ENCODE results near the gene RXRB. TPM values are rescaled to one million over a fixed set of nuclear protein-coding genes. Genes with fewer than 3 reads are reported as not detected.

RXRB gene
- total and polyA plus RNA-seq, 2 of the 13 experiments (the other 11 are each of a cell fraction or from before 2014, with no cell fraction given) = 26.7 to 55.7 TPM

DNA sequence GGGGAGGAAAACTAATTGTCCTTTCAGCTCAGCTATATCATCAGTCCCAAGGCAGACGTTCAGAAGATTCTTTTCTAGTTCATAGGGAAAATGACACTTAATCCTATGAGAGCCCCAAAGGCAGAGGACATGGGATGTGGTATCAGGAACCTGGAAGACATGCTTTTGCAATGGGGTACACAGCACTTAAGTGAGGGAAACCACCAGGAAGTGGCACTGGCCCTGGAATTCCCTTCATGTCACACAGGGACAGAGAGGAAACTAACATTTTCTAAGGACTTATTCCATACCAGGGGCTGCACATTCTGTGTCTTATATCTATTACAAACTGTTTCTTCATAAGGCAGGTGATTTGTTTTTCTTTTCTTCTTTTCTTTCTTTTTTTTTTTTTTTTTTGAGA, 43.0 kb upstream of the RXRB start:
- H3K9ac ChIP-seq (ENCODE audit: insufficient read depth, low read depth, low read length) = no peak overlapping the region
- WGBS (ENCODE audit: low lambda C conversion rate) = 22% methylated on average over 1 of the region's 1 CpG
- no peak for ATAC-seq
- H3K79me2 ChIP-seq (ENCODE audit: insufficient read depth, low read length) = no peaks in the 10 kb centered on the region
- no peak overlapping the region for H3K4me3 ChIP-seq (replicated peaks in 1 of 3; ENCODE audit: insufficient read depth in 1 of 3, low read depth in 2 of 3, low read length in 3 of 3)
- H3K4me1 ChIP-seq (ENCODE audit: insufficient read depth, low read length) = peaks cover 6% of the 10 kb centered on the region
- BruUV-seq (replicated peaks) = no TSS peak
- no peaks in the 10 kb centered on the region for H4K20me1 ChIP-seq (ENCODE audit: insufficient read depth, low read length)
- in situ Hi-C loops (cut with HindIII; ENCODE audit: extremely low pct_ligation_motif_present, low pct_unique_long_range_greater_than_20kb) (no loop called here), intact Hi-C loops (cut with micrococcal nuclease; ENCODE audit: unreplicated experiment) (no loop called here)
- H3K27ac ChIP-seq (ENCODE audit: extremely low read length, insufficient read depth, low read length) = no peak overlapping the region
- no peak for DNase-seq (ENCODE audit: low spot score)
- H3K36me3 ChIP-seq (replicated peaks in 1 of 2; ENCODE audit: control insufficient read depth in 1 of 2, insufficient read depth in 2 of 2, low read length in 2 of 2) = no peaks in the 10 kb centered on the region
- TF ChIP-seq SNAI1 (CRISPR knock-in tag; IDR thresholded peaks at IDR 0.05; ENCODE audit: borderline replicate concordance) (no peak), SPEN (CRISPR knock-in tag; IDR thresholded peaks at IDR 0.05; ENCODE audit: low read depth) (no peak), KAT2B (IDR thresholded peaks at IDR 0.05; ENCODE audit: borderline replicate concordance, low read depth, low read length) (no peak), HDAC2 (CRISPR knock-in tag; IDR thresholded peaks at IDR 0.05) (no peak), ZNF570 (CRISPR knock-in tag; IDR thresholded peaks at IDR 0.05; ENCODE audit: borderline replicate concordance) (no peak), JUND (CRISPR knock-in tag; IDR thresholded peaks at IDR 0.05) (no peak), FOXM1 (CRISPR knock-in tag; IDR thresholded peaks at IDR 0.05) (no peak), ETV5 (CRISPR knock-in tag; IDR thresholded peaks at IDR 0.05; ENCODE audit: borderline replicate concordance) (no peak)
- CTCF ChIA-PET (ENCODE audit: low intra/inter-chr PET ratio, low total read pairs) = no interaction called here
- no peak overlapping the region for H3K4me2 ChIP-seq (ENCODE audit: low read depth, low read length)
- POLR2A ChIA-PET = no interaction called here
- H3K9me3 ChIP-seq (ENCODE audit: low read length) = no peaks in the 10 kb centered on the region
- H3K27me3 ChIP-seq (ENCODE audit: control insufficient read depth in 1 of 2, insufficient read depth in 2 of 2, low read length in 2 of 2) = peaks cover 0 to 28% of the 10 kb centered on the region in 2 experiments; a peak in 3 of 5 replicates
- no peak for FAIRE-seq
- no peak overlapping the region for H2AFZ ChIP-seq (ENCODE audit: low read length)

DNA sequence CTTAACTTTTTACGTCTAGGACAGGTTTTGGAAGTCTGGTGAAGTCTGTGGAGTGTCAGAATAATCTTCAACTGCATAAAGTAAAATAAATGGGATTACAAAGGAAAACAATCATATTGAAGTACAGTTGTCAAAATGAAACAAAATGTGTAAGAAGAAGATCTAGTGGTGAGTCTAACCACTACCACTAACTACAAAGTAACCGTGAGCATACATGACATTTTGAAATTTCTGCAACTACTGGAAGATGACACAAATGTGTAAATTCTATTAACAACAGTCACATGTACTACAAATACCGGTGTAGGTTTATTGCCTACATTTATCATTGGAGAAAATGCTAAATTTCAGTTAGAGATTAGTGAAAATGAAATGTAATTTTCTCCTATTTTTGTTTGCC, 41.5 kb upstream of the RXRB start:
- ChIA-PET CTCF (ENCODE audit: low intra/inter-chr PET ratio, low total read pairs) (no interaction called here), POLR2A (no interaction called here)
- no peaks in the 10 kb centered on the region for H3K4me1 ChIP-seq (ENCODE audit: insufficient read depth, low read length)
- H3K79me2 ChIP-seq (ENCODE audit: insufficient read depth, low read length) = no peaks in the 10 kb centered on the region
- in situ Hi-C loops (cut with HindIII; ENCODE audit: extremely low pct_ligation_motif_present, low pct_unique_long_range_greater_than_20kb) (no loop called here), intact Hi-C loops (cut with micrococcal nuclease; ENCODE audit: unreplicated experiment) (no loop called here)
- DNase-seq (ENCODE audit: low spot score) (no peak), ATAC-seq (no peak), FAIRE-seq (no peak)
- H3K9ac ChIP-seq (ENCODE audit: insufficient read depth, low read depth, low read length) = no peak overlapping the region
- no peaks in the 10 kb centered on the region for H3K36me3 ChIP-seq (replicated peaks in 1 of 2; ENCODE audit: control insufficient read depth in 1 of 2, insufficient read depth in 2 of 2, low read length in 2 of 2)
- no peak overlapping the region for H3K4me3 ChIP-seq (replicated peaks in 1 of 3; ENCODE audit: insufficient read depth in 1 of 3, low read depth in 2 of 3, low read length in 3 of 3)
- 16% methylated on average over 3 of the region's 3 CpGs for WGBS (ENCODE audit: low lambda C conversion rate)
- H3K27ac ChIP-seq (ENCODE audit: extremely low read length, insufficient read depth, low read length) = no peak overlapping the region
- H4K20me1 ChIP-seq (ENCODE audit: insufficient read depth, low read length) = no peaks in the 10 kb centered on the region
- no peak overlapping the region for H2AFZ ChIP-seq (ENCODE audit: low read length)
- H3K9me3 ChIP-seq (ENCODE audit: low read length) = no peaks in the 10 kb centered on the region
- BruUV-seq (replicated peaks) = no TSS peak
- no peak overlapping the region for H3K4me2 ChIP-seq (ENCODE audit: low read depth, low read length)
- peaks cover 0 to 30% of the 10 kb centered on the region in 2 experiments; a peak in 4 of 5 replicates for H3K27me3 ChIP-seq (ENCODE audit: control insufficient read depth in 1 of 2, insufficient read depth in 2 of 2, low read length in 2 of 2)
- TF ChIP-seq, protein P1, sequence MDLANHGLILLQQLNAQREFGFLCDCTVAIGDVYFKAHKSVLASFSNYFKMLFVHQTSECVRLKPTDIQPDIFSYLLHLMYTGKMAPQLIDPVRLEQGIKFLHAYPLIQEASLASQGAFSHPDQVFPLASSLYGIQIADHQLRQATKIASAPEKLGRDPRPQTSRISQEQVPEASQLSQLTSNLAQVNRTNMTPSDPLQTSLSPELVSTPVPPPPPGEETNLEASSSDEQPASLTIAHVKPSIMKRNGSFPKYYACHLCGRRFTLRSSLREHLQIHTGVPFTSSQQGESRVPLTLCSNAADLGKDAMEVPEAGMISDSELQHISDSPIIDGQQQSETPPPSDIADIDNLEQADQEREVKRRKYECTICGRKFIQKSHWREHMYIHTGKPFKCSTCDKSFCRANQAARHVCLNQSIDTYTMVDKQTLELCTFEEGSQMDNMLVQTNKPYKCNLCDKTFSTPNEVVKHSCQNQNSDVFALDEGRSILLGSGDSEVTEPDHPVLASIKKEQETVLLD (CRISPR knock-in tag; IDR thresholded peaks at IDR 0.05; ENCODE audit: low read depth) = no peak
- TF ChIP-seq ZNF563 (CRISPR knock-in tag; IDR thresholded peaks at IDR 0.05) = no peak
- TF ChIP-seq ZNF263 (CRISPR knock-in tag; IDR thresholded peaks at IDR 0.05) = no peak
- TF ChIP-seq, protein P2, sequence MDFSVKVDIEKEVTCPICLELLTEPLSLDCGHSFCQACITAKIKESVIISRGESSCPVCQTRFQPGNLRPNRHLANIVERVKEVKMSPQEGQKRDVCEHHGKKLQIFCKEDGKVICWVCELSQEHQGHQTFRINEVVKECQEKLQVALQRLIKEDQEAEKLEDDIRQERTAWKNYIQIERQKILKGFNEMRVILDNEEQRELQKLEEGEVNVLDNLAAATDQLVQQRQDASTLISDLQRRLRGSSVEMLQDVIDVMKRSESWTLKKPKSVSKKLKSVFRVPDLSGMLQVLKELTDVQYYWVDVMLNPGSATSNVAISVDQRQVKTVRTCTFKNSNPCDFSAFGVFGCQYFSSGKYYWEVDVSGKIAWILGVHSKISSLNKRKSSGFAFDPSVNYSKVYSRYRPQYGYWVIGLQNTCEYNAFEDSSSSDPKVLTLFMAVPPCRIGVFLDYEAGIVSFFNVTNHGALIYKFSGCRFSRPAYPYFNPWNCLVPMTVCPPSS (IDR thresholded peaks at IDR 0.05) = no peak
- TF ChIP-seq MZF1 (CRISPR knock-in tag; IDR thresholded peaks at IDR 0.05; ENCODE audit: borderline replicate concordance) = no peak
- no peak for TF ChIP-seq ZNF552 (CRISPR knock-in tag; IDR thresholded peaks at IDR 0.05; ENCODE audit: borderline replicate concordance)
- no peak for TF ChIP-seq SMARCC2 (IDR thresholded peaks at IDR 0.05)
- TF ChIP-seq HMG20A (CRISPR knock-in tag; IDR thresholded peaks at IDR 0.05; ENCODE audit: borderline replicate concordance) = no peak
- no peak for TF ChIP-seq GTF3A (CRISPR knock-in tag; conservative IDR thresholded peaks at IDR 0.05)
- TF ChIP-seq NFRKB (IDR thresholded peaks at IDR 0.05) = no peak
- TF ChIP-seq, protein P3, sequence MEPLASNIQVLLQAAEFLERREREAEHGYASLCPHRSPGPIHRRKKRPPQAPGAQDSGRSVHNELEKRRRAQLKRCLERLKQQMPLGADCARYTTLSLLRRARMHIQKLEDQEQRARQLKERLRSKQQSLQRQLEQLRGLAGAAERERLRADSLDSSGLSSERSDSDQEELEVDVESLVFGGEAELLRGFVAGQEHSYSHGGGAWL (CRISPR knock-in tag; IDR thresholded peaks at IDR 0.05) = no peak
- no peak for TF ChIP-seq HHEX (CRISPR knock-in tag; IDR thresholded peaks at IDR 0.05)
